Tibial nerve (tissue), 4 donors: Measurements from ENCODE around the gene CAB39. TPM values are rescaled to one million over a fixed set of nuclear protein-coding genes. Genes with fewer than 3 reads are reported as not detected.

Experiments
- DNase-seq, 2 donors: peaks; one replicate each; pipeline ENCODE4 v3.0.0-alpha.2; 2019; ENCODE audit warnings: low spot score in 2 of 2
- H3K27ac ChIP-seq, 4 donors: fragments of 200-600 bp; sonication (generic) in 3 of 4; one replicate each; pipeline ENCODE4 v1.5.1; 2017 to 2019; ENCODE audit warnings: mild to moderate bottlenecking in 1 of 4
- H3K27me3 ChIP-seq, 2 donors: fragments of 200-600 bp; sonication (generic) in 1 of 2; one replicate each; pipeline versions ENCODE4 v1.5.1 to v1.6.0; 2017 to 2019
- H3K36me3 ChIP-seq, 3 donors: fragments of 200-600 bp; sonication (generic); one replicate each; pipeline ENCODE4 v1.5.1; 2018 to 2019
- H3K4me1 ChIP-seq, 4 donors: fragments of 200-600 bp; sonication (generic) in 3 of 4; one replicate each; pipeline ENCODE4 v1.5.1; 2017 to 2019
- H3K4me3 ChIP-seq, 4 donors: fragments of 200-600 bp; sonication (generic) in 3 of 4; one replicate each; pipeline ENCODE4 v1.5.1; 2017 to 2019; ENCODE audit warnings: mild to moderate bottlenecking in 1 of 4, moderate library complexity in 1 of 4
- H3K9me3 ChIP-seq, 4 donors: fragments of 200-600 bp; sonication (generic) in 3 of 4; one replicate each; pipeline ENCODE4 v1.5.1; 2017 to 2019
- CTCF ChIP-seq, 5 experiments: fragments of 200-600 bp in 3 of 5; fragments of 450-650 bp in 2 of 5; sonication (generic) in 3 of 5; IDR thresholded peaks; one replicate each; pipeline ENCODE4 v1.5.1; 2016 to 2019; ENCODE audit warnings: antibody characterized with exemption in 5 of 5, mild to moderate bottlenecking in 3 of 5, moderate library complexity in 2 of 5
- EP300 ChIP-seq, 2 donors: sonication (generic); formaldehyde crosslinking; IDR thresholded peaks; one replicate each; pipeline ENCODE4 v1.6.1; 2017; ENCODE audit warnings: antibody characterized with exemption in 2 of 2, mild to moderate bottlenecking in 1 of 2
- POLR2A ChIP-seq, 2 donors: fragments of 450-650 bp; IDR thresholded peaks; one replicate each; pipeline ENCODE4 v1.6.1; 2017; ENCODE audit warnings: antibody characterized with exemption in 2 of 2, mild to moderate bottlenecking in 2 of 2, moderate library complexity in 2 of 2
- WGBS, 2 donors: methylation state at CpG; one replicate each; pipeline ENCODE4 v1.1.5; 2018; 5-methylcytosine and 5-hydroxymethylcytosine counted together
- total RNA-seq, 4 donors: library from RNA; depleted of rRNA; stranded (reverse); fragments of >200 nt; gene quantifications; one replicate each; pipeline ENCODE4 v1.1.0, GENCODE V29; 2016

The CAB39 gene
- total RNA-seq, 4 donors from 2014 or later: 60.0 to 82.2 (median 69.7) TPM

DNA sequence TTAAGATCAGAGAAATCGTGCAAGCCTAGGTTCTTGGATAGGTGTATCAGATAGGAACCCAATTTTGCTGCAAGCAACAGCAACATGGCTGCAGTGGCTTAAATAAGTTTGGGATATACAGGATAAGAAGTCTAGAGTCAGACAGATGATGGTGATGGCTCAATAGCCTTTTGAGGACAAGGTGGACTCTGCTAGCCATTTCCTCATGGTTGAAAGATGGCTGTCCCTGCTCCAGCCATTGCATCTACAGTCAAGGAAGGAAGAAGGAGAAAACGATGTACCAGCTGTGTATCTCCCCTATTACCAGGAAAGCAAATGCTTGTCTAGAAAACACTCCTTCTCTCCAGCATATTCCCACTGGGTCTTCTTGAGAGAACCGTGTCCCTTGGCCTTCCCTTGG is 30.1 kb upstream of the CAB39 start:
- no peak for DNase-seq
- Histone ChIP-seq H3K36me3 (no peaks in the 10 kb centered on the region), H3K27me3 (no peaks in the 10 kb centered on the region), H3K4me3 (no peak overlapping the region), H3K27ac (no peak overlapping the region), H3K9me3 (peaks cover 0 to 18% (median 0%) of the 10 kb centered on the region in 4 donors), H3K4me1 (no peaks in the 10 kb centered on the region)
- WGBS, 2 donors: 88% methylated on average over 3 of the region's 3 CpGs
- no peak for TF ChIP-seq POLR2A (IDR thresholded peaks at IDR 0.05)
- TF ChIP-seq CTCF (IDR thresholded peaks at IDR 0.05): no peak
- no peak for TF ChIP-seq EP300 (IDR thresholded peaks at IDR 0.05)

DNA sequence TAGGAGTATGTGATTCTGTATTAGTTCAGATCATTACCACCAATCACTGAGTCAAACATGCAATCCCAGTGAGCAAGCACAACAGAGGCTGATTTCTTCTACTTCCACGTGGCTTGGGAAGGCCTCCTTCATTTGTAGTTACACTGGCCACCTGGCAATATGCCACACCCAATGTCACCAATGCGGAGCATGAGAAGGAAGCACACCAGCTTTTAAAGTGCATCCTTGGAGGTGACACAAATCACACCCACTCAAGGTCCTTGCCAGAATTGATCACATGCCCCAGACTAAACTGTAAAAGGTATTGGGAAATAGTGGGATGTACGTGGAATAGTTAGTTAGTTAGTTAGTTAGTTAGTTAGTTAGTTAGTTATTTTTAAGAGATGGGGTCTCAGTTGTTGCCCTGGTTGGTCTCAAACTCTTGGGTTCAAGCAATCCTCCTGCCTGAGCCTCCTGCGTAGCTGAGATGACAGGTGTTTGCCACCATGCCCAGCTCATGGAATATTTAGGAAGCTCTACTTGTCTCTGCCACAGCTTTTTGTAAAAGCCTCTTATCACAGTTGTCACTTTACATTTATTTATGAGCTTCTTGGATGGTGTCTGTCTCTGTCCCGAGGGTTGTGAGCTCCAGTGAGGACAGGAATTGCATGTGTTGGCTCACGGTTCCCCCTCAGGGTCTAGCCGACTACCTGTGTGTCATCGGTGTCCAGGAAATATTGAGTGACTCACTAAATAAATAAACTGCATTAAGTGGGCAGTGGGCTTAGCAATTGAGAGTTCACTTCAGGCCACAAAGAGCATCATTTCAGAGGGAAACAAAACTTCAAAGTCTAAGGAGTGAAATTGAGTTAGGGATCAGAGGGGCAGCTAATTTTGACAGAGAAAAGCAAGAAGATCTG is 28.1 kb upstream of the CAB39 start:
- WGBS, 2 donors: 66 to 69% methylated on average over 8 of the region's 8 CpGs
- Histone ChIP-seq H3K36me3 (no peaks in the 10 kb centered on the region), H3K9me3 (peaks cover 0 to 8% (median 0%) of the 10 kb centered on the region in 4 donors), H3K4me3 (no peak overlapping the region), H3K4me1 (no peaks in the 10 kb centered on the region), H3K27ac (no peak overlapping the region), H3K27me3 (no peaks in the 10 kb centered on the region)
- TF ChIP-seq POLR2A (IDR thresholded peaks at IDR 0.05) (no peak), CTCF (IDR thresholded peaks at IDR 0.05) (no peak)
- DNase-seq: no peak

DNA sequence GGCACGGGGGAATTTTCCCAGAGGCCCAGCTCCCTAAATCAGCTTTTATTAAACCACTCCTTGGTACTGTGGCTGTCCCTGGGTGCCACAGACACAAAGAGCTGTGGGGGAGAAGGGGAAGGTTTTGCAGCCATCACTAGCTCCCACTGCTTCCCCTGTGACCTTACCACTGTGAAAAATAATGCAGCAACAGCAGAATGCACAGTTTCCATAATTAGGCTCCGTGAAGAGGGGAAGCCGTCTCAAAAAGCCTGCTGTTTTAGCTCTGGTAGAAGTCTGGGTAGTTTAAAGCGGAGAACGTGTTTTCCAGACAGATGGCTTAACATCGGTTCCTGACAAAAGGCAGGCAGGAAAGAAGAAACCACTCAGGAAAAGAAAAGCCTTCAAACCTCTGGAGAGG is 27.5 kb upstream of the CAB39 start:
- no peaks in the 10 kb centered on the region for H3K4me1 ChIP-seq
- no peak for DNase-seq
- 13 to 30% methylated on average over 6 of the region's 6 CpGs for WGBS, 2 donors
- no peak for TF ChIP-seq EP300 (IDR thresholded peaks at IDR 0.05)
- TF ChIP-seq POLR2A (IDR thresholded peaks at IDR 0.05): no peak
- TF ChIP-seq CTCF (IDR thresholded peaks at IDR 0.05): no peak
- H3K27ac ChIP-seq: no peak overlapping the region
- H3K27me3 ChIP-seq: no peaks in the 10 kb centered on the region
- H3K36me3 ChIP-seq: no peaks in the 10 kb centered on the region
- no peak overlapping the region for H3K4me3 ChIP-seq
- H3K9me3 ChIP-seq: peaks cover 0 to 8% (median 0%) of the 10 kb centered on the region in 4 donors

- H3K4me3 ChIP-seq: no peak overlapping the region
- 57 to 62% methylated on average over 5 of the region's 5 CpGs for WGBS, 2 donors
- DNase-seq: no peak
Measured at GRCh38 chr2:230687498-230687897, 25.1 kb upstream of the CAB39 start.

More at GRCh38 chr2:230687498-230687897, 25.1 kb upstream of the CAB39 start:
- H3K27ac ChIP-seq: no peak overlapping the region
- no peaks in the 10 kb centered on the region for H3K36me3 ChIP-seq
- peaks cover 0 to 3% (median 0%) of the 10 kb centered on the region in 4 donors for H3K9me3 ChIP-seq
- no peak for TF ChIP-seq CTCF (IDR thresholded peaks at IDR 0.05)
- TF ChIP-seq POLR2A (IDR thresholded peaks at IDR 0.05): no peak
- TF ChIP-seq EP300 (IDR thresholded peaks at IDR 0.05): no peak
- H3K27me3 ChIP-seq: no peaks in the 10 kb centered on the region
- H3K4me1 ChIP-seq: no peaks in the 10 kb centered on the region
